ENCODE measurements around the gene MYH13.
"Not testable (repeated sequence)": the region's sequence is repeated elsewhere in the genome, so short reads cannot be mapped to it uniquely, and the experiment has no call there.

Gene MYH13

DNA sequence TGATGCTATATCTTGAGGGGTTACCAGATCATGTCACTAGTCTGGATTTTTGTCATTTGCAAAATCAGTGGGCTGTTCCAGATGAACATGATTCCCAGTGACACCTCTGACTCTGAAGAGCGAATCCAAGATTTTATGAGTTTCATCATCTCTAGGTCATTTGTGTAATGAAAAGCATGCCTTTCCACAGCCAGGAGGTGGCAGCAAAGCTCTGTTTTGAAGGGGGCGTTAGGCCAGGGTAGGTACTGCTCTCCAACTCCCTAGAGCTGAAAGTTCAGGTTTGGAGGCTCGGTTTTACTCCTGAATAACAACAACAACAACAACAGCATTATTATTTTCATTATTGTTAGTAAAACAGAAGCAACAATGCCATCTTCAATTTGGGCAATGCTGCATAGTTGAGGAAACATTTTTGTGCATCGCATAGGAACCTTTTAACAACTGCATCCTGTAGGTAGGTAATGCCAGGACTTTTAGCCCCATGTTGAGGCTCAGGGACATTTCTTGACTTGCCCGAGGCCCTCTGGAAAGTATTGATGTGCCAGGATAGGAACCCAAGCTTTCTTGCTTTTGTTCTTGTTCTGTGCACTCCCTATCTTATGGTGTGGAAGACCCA, 77.0 kb downstream of the MYH13 start:
- peak; percentile 8 for DNase-seq

DNA sequence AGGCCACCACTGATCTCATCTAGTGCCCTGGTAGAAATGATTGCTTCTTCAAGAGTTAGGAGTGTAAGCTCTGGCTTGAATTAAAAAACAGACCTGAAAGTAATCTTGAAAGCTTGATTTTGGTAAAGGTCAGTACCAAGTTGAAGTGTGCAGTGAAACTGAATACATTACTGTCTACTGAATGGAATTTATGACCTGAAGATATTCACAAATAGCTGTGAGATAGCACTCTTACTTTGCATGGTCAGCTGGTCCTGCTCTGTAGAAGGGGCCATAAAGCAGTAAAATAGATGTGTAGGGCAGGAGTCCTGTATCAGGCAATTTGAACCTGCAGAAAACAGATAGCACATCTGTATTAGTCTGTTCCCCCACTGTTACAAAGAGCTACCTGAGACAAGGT, 78.6 kb downstream of the MYH13 start:
- no peak for DNase-seq

DNA sequence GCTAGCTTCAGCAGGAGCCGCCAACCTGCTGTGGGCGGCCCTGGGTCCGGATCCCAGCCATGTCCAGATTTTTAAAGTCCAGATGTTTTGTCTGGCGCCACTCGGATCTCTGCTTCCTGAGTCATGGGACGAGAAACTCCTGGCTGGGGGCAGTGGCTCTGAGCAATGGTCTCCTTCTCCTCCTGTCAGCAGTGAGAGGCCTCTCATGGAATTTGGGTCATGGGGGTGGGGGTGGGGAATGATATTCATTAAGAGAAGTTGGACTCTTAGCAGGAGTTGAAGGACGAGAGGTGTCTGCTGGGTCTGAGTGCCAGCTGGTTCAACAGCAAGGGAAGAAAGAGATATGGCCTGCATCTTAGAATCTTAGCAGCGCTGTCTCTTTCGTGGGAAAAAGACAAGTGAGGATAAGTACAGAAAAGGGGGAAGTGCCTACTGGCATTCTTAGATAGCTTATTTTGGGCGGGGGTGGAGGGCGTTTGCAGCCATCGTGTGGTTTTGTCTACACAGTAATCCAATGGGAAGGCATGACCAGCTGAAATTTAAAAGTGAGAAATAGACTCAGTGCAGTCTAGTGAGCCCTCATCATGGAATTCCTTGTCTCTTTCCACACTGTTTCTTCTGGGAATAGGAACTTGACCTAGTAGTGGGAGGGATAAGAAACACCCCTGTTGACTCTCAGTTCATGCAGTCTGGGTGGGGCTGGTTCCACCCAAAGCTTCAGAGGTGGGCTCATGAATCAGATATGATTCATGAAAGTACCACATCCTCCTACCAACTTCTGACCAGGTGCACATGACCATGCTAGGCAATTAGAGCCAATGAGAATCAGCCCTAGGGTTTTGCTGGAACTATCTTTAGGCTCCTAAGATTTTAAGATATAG, 80.5 kb downstream of the MYH13 start:
- DNase-seq, result no peak

DNA sequence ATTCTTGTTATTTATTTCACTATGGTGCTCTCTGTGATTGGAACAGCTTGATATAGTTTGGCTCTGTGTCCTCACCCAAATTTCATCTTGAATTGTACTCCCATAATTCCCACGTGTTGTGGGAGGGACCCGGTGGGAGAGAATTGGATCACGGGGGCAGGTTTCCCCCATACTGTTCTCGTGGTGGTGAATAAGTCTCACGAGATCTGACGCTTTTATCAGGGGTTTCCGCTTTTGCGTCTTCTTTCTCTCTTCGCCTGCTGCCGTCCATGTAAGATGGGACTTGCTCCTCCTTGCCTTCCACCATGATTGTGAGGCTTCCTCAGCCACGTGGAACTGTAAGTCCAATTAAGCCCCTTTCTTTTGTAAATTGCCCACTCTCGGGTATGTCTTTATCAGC, 81.2 kb downstream of the MYH13 start:
- not testable (repeated sequence) for DNase-seq

DNA sequence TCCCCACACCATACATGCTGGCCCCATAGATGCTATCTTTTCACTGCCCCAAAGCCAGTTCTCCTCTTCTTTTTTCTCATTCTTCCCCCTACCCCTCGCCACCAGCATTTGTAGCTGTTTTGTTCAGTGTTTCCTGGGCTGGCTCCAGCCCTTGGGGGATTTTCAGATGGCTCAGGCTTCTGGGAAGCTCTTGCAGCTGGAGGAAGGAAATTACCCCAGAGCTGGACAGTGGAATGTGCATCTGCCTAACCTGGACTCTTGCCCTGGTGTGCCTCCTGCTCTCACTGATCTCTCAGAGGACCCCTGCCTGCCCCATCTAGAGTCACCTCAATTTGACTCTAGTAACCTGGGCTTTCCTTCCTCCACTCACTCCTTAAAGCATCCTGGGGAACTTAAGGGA, 82.8 kb downstream of the MYH13 start:
- DNase-seq, result no peak

DNA sequence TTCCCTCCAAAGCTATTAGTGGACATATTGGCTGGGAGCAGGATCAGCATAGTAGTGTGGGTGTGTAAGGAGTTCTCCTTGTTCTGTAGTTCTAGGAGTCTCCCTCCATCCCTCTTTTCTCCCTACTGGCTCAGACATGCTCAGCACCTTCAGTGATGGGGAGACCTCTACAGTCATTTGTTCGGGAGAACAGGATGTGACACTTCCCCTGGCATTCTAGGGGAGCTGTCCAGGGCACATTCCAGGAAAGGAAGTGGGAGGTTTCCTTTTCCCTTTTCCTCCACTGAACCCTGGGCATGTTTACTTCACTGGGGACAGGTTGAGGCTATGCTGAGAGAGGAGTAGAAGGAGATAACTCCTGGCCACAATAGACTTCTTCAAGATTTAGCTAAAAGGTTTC, 86.5 kb downstream of the MYH13 start:
- DNase-seq, result no peak

DNA sequence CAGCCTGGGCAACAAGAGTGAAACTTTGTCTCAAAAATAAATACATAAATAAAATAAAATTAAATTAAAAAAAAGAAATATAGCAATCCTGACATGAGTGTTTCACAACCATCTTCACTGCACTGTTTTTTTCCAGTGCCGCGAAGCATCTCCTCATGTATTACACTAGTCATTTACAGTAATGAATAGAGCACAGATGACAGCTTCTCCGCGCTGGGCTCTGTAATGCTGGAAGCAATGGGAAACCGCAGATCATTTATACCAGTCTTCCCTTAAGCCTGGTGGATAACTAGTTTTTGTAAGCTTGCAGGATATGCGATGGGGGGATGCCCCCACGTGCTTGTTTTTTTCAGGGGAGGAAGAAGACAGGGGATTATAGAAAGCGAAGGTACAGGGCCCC, 86.9 kb downstream of the MYH13 start:
- DNase-seq, result no peak

DNA sequence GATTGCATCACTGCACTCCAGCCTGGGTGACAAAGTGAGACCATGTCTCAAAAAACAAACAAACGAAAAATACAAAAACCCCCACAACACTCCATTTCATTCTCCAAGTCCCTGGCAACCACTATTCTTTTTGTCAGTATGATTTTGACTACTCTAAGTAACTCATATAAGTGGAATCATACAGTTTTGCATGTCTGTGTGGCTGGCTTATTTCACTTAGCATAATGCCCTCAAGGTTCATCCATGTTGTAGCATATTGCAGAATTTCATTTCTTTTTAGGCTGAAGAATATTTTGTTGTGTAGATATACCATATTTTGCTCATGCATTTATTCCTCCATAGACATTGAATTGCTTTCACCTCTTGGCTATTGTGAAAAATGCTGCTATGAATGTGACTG, 92.7 kb downstream of the MYH13 start:
- DNase-seq, result no peak

DNA sequence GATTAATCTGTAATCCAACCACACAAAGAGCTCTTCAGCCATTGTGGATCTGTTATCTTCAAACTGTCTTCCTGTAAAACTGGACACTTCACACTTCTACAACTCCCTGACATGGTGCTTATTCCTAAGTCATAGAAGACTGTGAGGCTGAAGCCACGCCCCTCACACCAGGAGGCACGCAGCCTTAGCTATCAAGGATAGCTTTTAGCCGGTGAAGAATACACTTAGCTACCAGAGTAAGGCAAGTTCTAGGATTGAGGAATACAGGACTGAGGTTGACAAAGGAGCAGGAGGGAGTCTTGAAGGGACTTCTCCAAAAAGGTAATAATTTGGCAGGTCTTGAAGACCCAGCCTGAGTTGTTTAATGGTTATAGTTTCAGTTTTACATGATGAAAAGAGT, 94.6 kb downstream of the MYH13 start:
- DNase-seq, result no peak

DNA sequence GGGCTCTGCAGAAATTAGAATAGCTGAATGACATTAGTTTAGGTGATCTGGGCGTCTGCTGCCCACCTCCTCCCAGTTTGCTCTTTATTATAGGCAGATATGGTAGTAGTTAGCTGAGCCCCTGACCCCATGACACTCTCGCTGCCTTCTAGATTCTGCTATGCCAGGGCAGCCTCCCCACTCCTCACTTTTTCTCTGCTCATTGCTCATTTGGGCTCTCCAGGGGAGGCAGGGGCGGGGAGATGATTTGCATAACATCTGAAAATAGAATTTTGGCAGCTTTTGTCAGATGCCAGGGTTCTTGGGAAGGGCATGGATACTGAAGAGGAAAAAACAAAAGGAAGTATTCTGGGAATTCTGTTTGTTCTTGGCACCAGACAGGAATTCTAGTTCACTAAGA, 96.4 kb downstream of the MYH13 start:
- DNase-seq, result no peak

DNA sequence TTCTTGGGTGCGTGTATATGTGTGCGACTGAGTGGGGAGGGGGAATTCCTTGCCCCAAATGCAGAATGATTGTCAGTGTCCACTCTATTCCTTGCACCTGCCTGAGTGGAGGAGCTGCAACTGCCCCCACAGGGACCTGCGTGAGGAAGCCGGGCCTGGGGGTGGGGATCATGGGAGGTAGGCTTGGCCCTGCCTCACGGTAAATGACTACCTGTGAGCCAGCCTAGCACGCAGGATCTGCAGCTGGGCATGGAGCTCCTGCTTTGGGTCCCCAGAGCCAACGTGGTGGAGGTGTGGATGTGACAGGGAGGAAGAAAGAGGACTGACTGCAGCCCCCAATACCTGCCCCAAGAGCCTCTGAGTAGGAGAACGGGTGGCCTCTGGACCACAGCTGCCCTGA, 97.4 kb downstream of the MYH13 start:
- no peak for DNase-seq

DNA sequence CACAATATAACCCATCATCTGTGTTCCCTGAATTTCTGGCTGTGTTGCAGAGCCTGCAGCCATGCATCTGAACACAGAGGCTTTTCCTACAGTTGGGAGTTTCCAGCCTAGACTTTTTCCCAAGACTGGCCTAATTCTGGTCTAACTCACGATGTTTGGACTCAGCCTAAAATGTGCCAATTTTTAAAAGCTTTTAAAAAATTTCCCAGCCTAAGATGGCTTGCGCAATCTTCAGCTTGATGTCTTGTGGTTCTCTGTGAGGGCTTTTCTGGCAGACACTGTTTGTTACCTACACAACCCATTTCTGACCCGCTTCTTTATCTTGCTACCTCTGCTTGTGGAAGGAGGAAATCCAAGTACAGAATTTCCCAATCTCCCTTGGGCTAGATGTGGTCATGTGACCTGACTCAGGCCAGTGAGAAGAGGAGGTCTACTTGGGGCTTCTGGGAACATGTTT, 101.7 kb downstream of the MYH13 start:
- no peak for DNase-seq

DNA sequence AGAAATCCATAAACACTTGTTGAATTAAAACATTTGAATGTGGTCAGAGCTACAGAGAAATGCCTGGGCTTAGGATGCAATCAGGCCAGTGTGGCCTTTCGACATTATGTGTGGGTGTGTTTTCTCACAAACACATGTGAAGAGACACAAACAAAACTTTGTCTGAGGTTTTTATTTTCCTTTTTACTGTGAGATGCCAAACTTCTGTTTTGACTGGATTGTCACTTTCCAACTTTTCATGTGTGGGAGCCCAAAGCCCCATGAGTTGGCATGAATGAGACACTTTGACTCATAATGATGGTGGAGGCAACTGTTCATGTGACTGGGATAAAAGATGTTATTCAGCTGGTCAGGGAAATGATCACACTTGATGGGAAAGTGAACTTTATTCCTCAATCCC, 102.5 kb downstream of the MYH13 start:
- no peak for DNase-seq

DNA sequence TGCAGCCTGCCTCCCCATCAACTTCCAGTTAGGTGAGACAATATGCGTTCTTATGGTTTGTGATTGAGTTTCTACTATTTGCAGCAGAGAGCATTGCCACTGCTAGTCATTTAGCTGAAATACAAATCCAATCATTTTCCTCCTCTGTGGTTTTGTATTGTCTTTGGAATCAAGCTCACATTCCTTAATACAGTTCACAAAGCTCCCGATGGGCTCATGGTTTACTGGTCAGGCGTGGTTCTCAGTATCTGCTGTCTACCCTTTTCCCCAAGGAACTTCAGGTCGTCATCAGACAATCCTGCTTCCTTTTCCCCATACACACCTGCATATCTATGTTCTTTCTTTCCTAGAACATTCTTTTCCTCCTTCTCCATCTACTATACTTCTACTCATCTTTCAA, 104.8 kb downstream of the MYH13 start:
- no peak for DNase-seq

DNA sequence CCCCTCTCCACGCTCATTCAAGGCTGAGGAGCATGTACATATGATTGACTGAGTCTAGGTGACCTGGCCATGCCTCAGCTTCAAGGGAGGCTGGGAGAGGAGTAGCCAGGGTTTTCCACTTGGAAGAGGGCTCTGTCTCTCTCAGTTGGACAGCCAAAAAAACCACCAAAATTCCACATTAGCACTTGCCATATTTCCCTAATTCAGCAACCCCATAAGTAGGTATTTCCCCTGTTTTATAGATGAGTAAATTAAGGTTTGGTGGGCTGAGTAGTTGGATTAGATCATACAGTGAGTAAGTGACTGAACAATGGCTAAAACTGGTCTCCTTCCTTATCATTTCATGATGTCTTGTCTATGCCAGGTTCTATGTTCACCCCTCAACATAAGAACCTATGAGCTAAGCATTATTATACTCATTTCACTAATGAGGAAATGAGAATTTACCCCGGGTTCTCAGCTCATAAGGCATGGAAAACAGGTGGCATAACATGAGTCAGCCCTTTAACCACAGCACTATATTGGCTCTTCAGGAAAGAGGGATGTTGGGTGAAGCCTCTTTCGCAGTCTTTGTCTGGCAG, 106.4 kb downstream of the MYH13 start:
- no peak for DNase-seq

DNA sequence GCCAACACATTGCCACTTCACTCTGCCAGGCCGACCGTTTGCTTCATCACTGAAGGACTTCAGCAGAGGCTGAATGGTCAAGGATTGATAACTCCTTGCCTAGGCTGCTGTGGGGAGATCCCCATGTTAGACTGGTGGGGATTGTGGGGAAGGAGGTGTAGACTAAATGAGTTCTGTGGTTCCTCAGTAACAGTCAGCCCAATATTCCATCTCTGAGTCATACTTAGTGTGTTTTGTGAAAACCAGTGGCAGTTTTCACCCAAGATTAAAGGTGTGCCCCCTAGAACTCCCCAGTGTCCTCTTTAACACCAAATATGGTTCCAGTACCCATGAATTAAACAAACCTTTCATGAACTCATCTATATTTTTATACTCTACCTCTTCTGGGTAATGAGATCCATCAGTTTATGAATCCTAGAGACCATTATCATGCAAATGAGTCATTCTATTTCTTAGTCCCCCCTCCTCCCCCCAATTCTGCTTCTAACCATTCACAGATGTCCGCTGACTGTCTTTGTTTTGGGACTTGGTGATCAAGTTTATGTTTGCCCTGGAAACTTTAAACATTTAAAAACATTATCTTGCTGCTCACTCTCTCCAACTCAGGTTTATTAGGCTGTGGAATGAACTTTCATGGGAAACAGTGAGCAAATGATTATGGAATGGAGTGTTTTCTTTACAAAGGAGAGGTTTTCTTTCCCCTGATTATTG, 107.6 kb downstream of the MYH13 start:
- no peak for DNase-seq

DNA sequence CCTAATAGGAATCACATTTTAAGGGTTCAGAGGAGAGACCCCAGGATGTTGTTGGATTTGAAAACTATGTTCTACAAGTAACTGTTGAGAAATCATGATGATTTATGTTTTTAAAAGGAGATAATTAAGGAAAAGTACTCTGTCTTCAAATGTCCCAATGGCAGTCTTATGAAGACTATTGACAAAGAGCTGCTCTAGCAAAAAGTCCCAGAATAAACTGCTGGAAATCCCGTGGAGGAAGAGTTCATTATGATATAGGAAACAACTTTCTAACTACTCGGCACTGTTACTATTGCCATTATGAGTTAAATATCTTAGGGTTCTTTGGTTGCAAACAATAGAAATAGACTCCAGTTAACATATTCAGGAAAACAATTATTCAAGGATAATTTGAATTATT, 108.8 kb downstream of the MYH13 start:
- DNase-seq, result no peak

DNA sequence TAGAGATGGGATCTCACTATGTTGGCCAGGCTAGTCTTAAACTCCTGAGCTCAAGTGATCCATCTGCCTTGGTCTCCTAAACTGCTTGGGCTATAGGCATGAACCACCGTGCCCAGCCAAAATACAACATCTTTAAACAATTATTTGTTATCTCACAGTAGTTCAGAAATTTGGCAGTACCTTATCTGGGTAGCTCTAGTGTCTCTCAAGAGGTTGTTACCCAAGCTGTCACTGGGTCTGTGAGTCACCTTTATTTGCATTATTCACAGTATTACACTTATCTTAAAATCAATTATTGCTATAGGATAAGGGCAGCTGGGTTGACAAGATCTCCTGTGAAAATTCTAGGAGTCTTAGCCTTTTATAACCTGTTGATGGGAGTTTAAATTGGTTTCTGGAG, 110.4 kb downstream of the MYH13 start:
- DNase-seq, result no peak

DNA sequence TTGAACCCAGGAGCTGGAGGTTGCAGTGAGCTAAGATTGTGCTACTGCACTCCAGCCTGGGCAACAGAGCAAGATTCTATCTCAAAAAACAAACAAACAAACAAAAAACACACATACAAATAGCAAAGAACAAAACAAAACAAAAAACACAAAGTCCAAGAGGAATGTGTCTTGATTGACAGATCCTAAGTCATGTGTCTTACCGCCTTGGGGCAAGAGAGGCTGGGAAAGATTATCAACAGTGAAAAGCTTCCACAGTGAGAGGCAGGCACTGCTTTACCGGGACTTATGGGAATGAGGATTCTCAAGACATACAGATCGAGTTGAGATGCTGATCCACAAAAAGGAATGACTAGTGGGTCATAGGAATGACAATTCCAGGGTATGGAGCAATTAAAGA, 111.7 kb downstream of the MYH13 start:
- no peak for DNase-seq

DNA sequence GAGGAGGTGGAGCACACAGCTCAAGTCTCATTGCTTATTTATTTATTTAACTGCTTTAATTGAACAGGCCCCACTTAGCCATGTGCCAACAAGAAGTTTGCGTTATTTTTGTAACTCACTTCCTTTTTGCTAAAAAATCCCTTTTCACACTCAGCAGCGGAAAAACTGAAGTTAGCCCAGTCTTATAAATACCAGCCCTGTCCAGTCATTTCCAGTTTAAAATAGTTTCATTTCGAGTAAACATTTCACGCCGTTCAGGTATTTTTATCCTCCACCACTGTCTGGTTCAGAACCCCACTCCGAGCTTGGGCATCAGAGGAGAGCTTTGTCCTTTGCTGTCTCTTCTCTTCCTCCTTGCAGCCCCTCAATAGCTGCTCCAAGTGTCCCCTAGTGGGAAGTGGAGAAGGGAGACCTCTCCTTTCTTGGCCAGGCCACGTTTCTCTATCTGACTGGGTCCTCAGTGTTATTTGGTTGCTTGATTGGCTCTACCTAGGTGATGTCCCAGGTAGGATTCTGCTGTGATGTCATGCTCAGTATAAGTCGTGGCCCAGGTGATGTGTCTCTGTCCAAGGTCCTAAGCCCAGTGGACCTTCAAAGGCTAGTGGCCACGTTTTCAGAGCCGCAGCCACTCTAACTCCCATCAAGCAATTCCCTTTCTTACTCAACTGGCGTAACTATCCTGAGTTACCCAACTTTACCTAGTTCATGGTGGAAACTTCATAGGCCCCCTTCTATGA, 121.4 kb downstream of the MYH13 start:
- no peak for DNase-seq

Measured in stimulated activated CD4-positive, alpha-beta T cell treated with anti-CD3 and anti-CD28 coated beads, Interleukin-12 subunit alpha, Interleukin-12 subunit beta, amount 100 ng/mL, for 4 hours (primary cell).